Erythroblast (primary cell): ENCODE measurements around the gene COX6B2.

ENCODE experiments used
- GATA1 ChIP-seq: IDR thresholded peaks from 2 replicates; pipeline ENCODE4 v1.6.1; 2011; ENCODE audit warnings: low read depth, mild to moderate bottlenecking, control low read depth, low read length, moderate library complexity
- POLR2A ChIP-seq: IDR thresholded peaks from 2 replicates; pipeline ENCODE4 v1.6.1; 2011; ENCODE audit warnings: mild to moderate bottlenecking, low read length

DNA sequence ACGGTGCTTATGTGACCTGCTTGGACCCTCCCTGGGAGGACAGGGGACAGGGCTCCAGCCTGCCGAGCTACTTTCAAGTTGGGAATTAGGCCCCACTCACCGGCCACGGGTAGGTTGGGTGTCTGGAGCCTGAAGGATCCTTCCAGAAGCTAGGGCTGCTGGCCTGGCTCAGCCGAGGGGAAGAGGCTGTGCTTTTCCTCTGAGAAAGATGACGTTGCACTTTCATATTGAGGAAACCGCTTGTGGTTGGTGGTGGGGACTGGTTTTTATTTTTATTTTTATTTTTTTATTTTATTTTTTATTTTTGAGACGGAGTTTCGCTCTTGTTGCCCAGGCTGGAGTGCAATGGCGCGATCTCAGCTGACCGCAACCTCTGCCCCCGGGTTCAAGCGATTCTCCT, 29.3 kb downstream of the COX6B2 start, which contains the start of gene TMEM150B:
- TF ChIP-seq POLR2A: no peak
- TF ChIP-seq GATA1: no peak
